ENCODE results near the gene SUPT4H1.

- TF ChIP-seq POLR2A (IDR thresholded peaks at IDR 0.05; ENCODE audit: low read depth, low read length) (no peak), POLR2AphosphoS5 (IDR thresholded peaks at IDR 0.05; ENCODE audit: low read depth, low read length) (no peak)
Observed at GRCh38 chr17:58399974-58400373, 48.0 kb upstream of the SUPT4H1 start.

Measured in GM12892 (cell line).